Loucy (cell line): Measurements from ENCODE around the gene FAM174A.

Experiments used
- H2AFZ ChIP-seq: fragments of 200-600 bp; sonication (generic); 2 replicates; pipeline ENCODE4 v1.6.0; 2016; ENCODE audit warnings: antibody characterized with exemption, mild to moderate bottlenecking, low read length, moderate library complexity
- H3F3A ChIP-seq: fragments of 200-600 bp; 2 replicates; pipeline ENCODE4 v1.6.0; 2016; ENCODE audit warnings: antibody characterized with exemption, low read depth, mild to moderate bottlenecking
- H3K27me3 ChIP-seq: fragments of 200-600 bp; sonication (generic); 2 replicates; pipeline ENCODE4 v1.6.1; 2014; ENCODE audit warnings: low read length, mild to moderate bottlenecking; ENCODE audit not compliant: insufficient read depth, poor library complexity, severe bottlenecking
- H3K36me3 ChIP-seq: fragments of 200-600 bp; sonication (generic); 2 replicates; pipeline ENCODE4 v1.6.1; 2016; ENCODE audit warnings: low read length; ENCODE audit not compliant: insufficient read depth
- H3K4me1 ChIP-seq: fragments of 200-600 bp; sonication (generic); 2 replicates; pipeline ENCODE4 v1.5.1; 2014; ENCODE audit warnings: low read length, mild to moderate bottlenecking; ENCODE audit not compliant: insufficient read depth, poor library complexity, severe bottlenecking
- H3K4me2 ChIP-seq: fragments of 200-600 bp; sonication (generic); 2 replicates; pipeline ENCODE4 v1.6.0; 2014; ENCODE audit warnings: antibody characterized with exemption, low read length, low read depth, mild to moderate bottlenecking; ENCODE audit not compliant: poor library complexity, severe bottlenecking
- H3K4me3 ChIP-seq: fragments of 200-600 bp; sonication (generic); 2 replicates; pipeline ENCODE4 v1.5.1; 2014; ENCODE audit warnings: low read length, mild to moderate bottlenecking, mixed read lengths; ENCODE audit not compliant: poor library complexity, severe bottlenecking
- H3K79me2 ChIP-seq: fragments of 200-600 bp; sonication (generic); 2 replicates; pipeline ENCODE4 v1.6.1; 2014; ENCODE audit warnings: low read length; ENCODE audit not compliant: insufficient read depth
- H3K9ac ChIP-seq: fragments of 200-600 bp; sonication (generic); 2 replicates; pipeline ENCODE4 v1.6.0; 2014; ENCODE audit warnings: mild to moderate bottlenecking, low read depth, low read length, moderate library complexity; ENCODE audit not compliant: poor library complexity, severe bottlenecking
- H3K9me2 ChIP-seq: fragments of 200-600 bp; sonication (generic); replicated peaks from 2 replicates; pipeline ENCODE4 v1.6.1; 2016; ENCODE audit warnings: low read depth, low read length, mixed read lengths
- H3K9me3 ChIP-seq: fragments of 200-600 bp; sonication (generic); 2 replicates; pipeline ENCODE4 v1.6.1; 2014; ENCODE audit warnings: mild to moderate bottlenecking, antibody characterized with exemption, low read length, low read depth; ENCODE audit not compliant: insufficient read depth
- H4K20me1 ChIP-seq: fragments of 200-600 bp; sonication (generic); 2 replicates; pipeline ENCODE4 v1.6.0; 2014; ENCODE audit warnings: antibody characterized with exemption, low read length, mild to moderate bottlenecking; ENCODE audit not compliant: insufficient read depth, poor library complexity, severe bottlenecking
- CTCF ChIP-seq: fragments of 200-600 bp; sonication (generic); conservative IDR thresholded peaks from 2 replicates; pipeline ENCODE4 v1.5.1; 2014; ENCODE audit warnings: mild to moderate bottlenecking, antibody characterized with exemption, low read length
- EZH2phosphoT487 ChIP-seq: fragments of 200-600 bp; IDR thresholded peaks from 2 replicates; pipeline ENCODE4 v1.6.1; 2018; ENCODE audit warnings: antibody characterized with exemption, mild to moderate bottlenecking, moderate library complexity, borderline replicate concordance

Gene FAM174A

DNA sequence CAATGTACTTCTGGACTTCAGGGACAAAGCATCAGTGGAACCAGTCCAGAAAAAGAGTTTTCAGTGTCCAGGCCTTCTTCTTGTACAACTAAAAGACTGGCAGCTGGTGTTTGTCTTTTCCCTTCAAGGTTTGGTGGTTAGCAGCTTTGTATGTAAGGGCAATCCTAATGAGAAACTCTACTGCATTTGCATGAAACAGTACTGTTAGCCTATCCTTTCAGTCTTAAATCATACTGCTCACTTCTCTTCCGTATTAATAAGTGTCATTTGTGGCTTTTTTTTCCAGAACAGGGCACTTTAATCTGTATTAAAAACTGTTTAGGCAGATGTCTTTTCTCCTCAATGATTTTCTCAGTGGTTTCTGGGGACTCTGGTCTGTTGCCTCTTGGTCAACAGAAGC, 48.9 kb downstream of the FAM174A start:
- Histone ChIP-seq H3K9me3 (no peaks in the 10 kb centered on the region), H3K27me3 (no peaks in the 10 kb centered on the region), H3K36me3 (no peaks in the 10 kb centered on the region), H3K9me2 (no peaks in the 10 kb centered on the region), H2AFZ (no peak overlapping the region), H3F3A (no peaks in the 10 kb centered on the region), H3K4me2 (no peak overlapping the region), H3K9ac (no peak overlapping the region), H4K20me1 (no peaks in the 10 kb centered on the region), H3K4me3 (no peak overlapping the region), H3K4me1 (no peaks in the 10 kb centered on the region), H3K79me2 (no peaks in the 10 kb centered on the region)
- TF ChIP-seq CTCF (no peak), EZH2phosphoT487 (no peak)

DNA sequence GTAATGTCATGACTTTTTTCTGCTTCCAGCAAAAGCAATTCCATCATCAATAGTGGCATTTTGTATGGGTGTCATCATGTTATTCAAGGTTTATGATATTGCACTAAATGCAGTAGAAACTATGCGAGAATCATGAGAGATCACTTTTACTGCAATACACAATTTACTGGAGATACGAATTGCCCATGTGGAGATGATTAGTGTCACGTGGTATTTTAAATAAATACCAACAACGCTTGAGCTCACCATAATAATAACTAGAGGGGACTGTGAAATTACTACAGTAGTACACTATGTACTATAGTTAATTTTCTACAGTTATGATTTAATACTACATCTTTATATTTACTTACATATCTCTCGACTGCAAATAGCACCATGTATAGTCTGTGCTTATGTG, 49.7 kb downstream of the FAM174A start:
- Histone ChIP-seq H3K27me3 (no peaks in the 10 kb centered on the region), H3K4me3 (no peak overlapping the region), H3K4me2 (no peak overlapping the region), H3K36me3 (no peaks in the 10 kb centered on the region), H3F3A (no peaks in the 10 kb centered on the region), H3K79me2 (no peaks in the 10 kb centered on the region), H3K9ac (no peak overlapping the region), H3K4me1 (no peaks in the 10 kb centered on the region), H2AFZ (no peak overlapping the region), H3K9me2 (no peaks in the 10 kb centered on the region), H4K20me1 (no peaks in the 10 kb centered on the region), H3K9me3 (no peaks in the 10 kb centered on the region)
- TF ChIP-seq EZH2phosphoT487 (no peak), CTCF (no peak)

DNA sequence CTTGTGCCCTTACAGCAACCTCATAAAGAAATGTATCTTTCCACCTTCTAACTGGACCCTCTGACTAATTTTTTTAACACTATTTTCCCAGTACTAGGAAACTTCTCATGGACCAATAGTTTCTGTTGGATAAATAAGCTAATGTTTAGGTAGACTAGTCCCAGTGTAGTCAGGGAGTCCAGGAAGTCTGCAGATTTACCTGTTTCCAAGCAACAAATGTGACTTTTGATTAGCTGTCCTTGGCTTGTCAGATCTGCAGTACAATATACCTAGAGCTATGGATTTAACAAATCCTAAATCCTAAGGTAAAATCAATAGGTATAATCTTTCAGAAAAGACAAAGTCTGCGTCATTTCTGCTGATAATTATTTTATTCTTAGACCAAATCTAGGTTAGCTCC, 55.7 kb downstream of the FAM174A start:
- H3F3A ChIP-seq: no peaks in the 10 kb centered on the region
- no peaks in the 10 kb centered on the region for H3K9me2 ChIP-seq
- H3K4me3 ChIP-seq: no peak overlapping the region
- no peaks in the 10 kb centered on the region for H3K9me3 ChIP-seq
- H3K9ac ChIP-seq: no peak overlapping the region
- H3K4me1 ChIP-seq: peaks cover 10% of the 10 kb centered on the region
- no peaks in the 10 kb centered on the region for H3K36me3 ChIP-seq
- H3K4me2 ChIP-seq: no peak overlapping the region
- H2AFZ ChIP-seq: no peak overlapping the region
- no peaks in the 10 kb centered on the region for H3K27me3 ChIP-seq
- TF ChIP-seq EZH2phosphoT487 (no peak), CTCF (no peak)
- H3K79me2 ChIP-seq: no peaks in the 10 kb centered on the region
- no peaks in the 10 kb centered on the region for H4K20me1 ChIP-seq
